Smooth muscle cell (in vitro differentiated cells): ENCODE data around the gene TMEM271. TPM values are rescaled to one million over a fixed set of nuclear protein-coding genes. Genes with fewer than 3 reads are reported as not detected.

Experiments
- DNase-seq: peaks from one replicate; lab custom pipeline; 2025; ENCODE audit not compliant: unreplicated experiment; lab: John Stamatoyannopoulos, UW
- H2AFZ ChIP-seq: fragments of 200-600 bp; sonication (generic); 2 replicates; pipeline ENCODE4 v1.6.0; 2016; ENCODE audit warnings: antibody characterized with exemption, low read depth, mild to moderate bottlenecking
- H3F3A ChIP-seq: fragments of 200-600 bp; sonication (generic); 2 replicates; pipeline ENCODE4 v1.6.0; 2017; ENCODE audit warnings: antibody characterized with exemption, low read depth
- H3K27ac ChIP-seq: fragments of 200-600 bp; sonication (generic); 2 replicates; pipeline ENCODE4 v1.5.1; 2016; ENCODE audit warnings: low read depth, mild to moderate bottlenecking
- H3K27me3 ChIP-seq: fragments of 200-600 bp; sonication (generic); 2 replicates; pipeline ENCODE4 v1.6.1; 2016; ENCODE audit warnings: low read depth, mild to moderate bottlenecking
- H3K36me3 ChIP-seq: fragments of 200-600 bp; sonication (generic); 2 replicates; pipeline ENCODE4 v1.5.1; 2016; ENCODE audit warnings: low read depth
- H3K4me1 ChIP-seq: fragments of 200-600 bp; sonication (generic); 2 replicates; pipeline ENCODE4 v1.5.1; 2016; ENCODE audit warnings: low read depth
- H3K4me2 ChIP-seq: fragments of 200-600 bp; sonication (generic); 2 replicates; pipeline ENCODE4 v1.6.0; 2016; ENCODE audit warnings: mild to moderate bottlenecking
- H3K4me3 ChIP-seq: fragments of 200-600 bp; sonication (generic); 2 replicates; pipeline ENCODE4 v1.5.1; 2016; ENCODE audit warnings: mild to moderate bottlenecking
- H3K79me2 ChIP-seq: fragments of 200-600 bp; sonication (generic); 2 replicates; pipeline ENCODE4 v1.6.0; 2016; ENCODE audit warnings: low read depth, mild to moderate bottlenecking
- H3K9ac ChIP-seq: fragments of 200-600 bp; sonication (generic); 2 replicates; pipeline ENCODE4 v1.6.0; 2016; ENCODE audit warnings: low read depth
- H3K9me3 ChIP-seq: fragments of 200-600 bp; sonication (generic); replicated peaks from 2 replicates; pipeline ENCODE4 v1.5.1; 2016; ENCODE audit warnings: low read depth
- H4K20me1 ChIP-seq: fragments of 200-600 bp; sonication (generic); 2 replicates; pipeline ENCODE4 v1.6.0; 2016; ENCODE audit warnings: low read depth
- CTCF ChIP-seq: fragments of 200-600 bp; sonication (generic); IDR thresholded peaks from 2 replicates; pipeline ENCODE4 v1.5.1; 2017; ENCODE audit warnings: borderline replicate concordance, mild to moderate bottlenecking, antibody characterized with exemption; ENCODE audit not compliant: insufficient read depth, poor library complexity, severe bottlenecking
- WGBS: methylation state at CpG from one replicate; pipeline ENCODE4 v1.1.7; 2016; ENCODE audit warnings: low lambda C conversion rate; 5-methylcytosine and 5-hydroxymethylcytosine counted together
- polyA plus RNA-seq: library from polyadenylated mRNA; unstranded; fragments of >200 nt; fragmentation: Nextera tagmentation; extraction: Ambion mirVana; gene quantifications from 2 replicates; pipeline ENCODE4 v1.2.1, GENCODE V29; 2016
- total RNA-seq: library from RNA; depleted of rRNA; stranded (reverse); fragments of >200 nt; gene quantifications from 2 replicates; pipeline ENCODE4 v1.2.3, GENCODE V29; 2014

Gene TMEM271
- total and polyA plus RNA-seq, 2 experiments from 2014 or later, result not detected

- H3K4me3 ChIP-seq, result no peak overlapping the region
- H3K4me2 ChIP-seq, result no peak overlapping the region
- no peaks in the 10 kb centered on the region for H3K9me3 ChIP-seq
- H3F3A ChIP-seq, result no peaks in the 10 kb centered on the region
- no peaks in the 10 kb centered on the region for H4K20me1 ChIP-seq
- no peaks in the 10 kb centered on the region for H3K27me3 ChIP-seq
- H3K79me2 ChIP-seq, result no peaks in the 10 kb centered on the region
- no peak overlapping the region for H2AFZ ChIP-seq
- no peaks in the 10 kb centered on the region for H3K36me3 ChIP-seq
- H3K9ac ChIP-seq, result no peak overlapping the region
- no peak for TF ChIP-seq CTCF
- 98% methylated on average over 21 of the region's 21 CpGs for WGBS
- H3K4me1 ChIP-seq, result no peaks in the 10 kb centered on the region
- no peak for DNase-seq
- no peak overlapping the region for H3K27ac ChIP-seq
Measured at GRCh38 chr4:537436-538264, 38.4 kb downstream of the TMEM271 start.

GRCh38 chr4:536351-536972, 39.6 kb downstream of the TMEM271 start:
- no peaks in the 10 kb centered on the region for H3F3A ChIP-seq
- no peak overlapping the region for H3K4me3 ChIP-seq
- WGBS, result 97% methylated on average over 36 of the region's 36 CpGs
- H3K9ac ChIP-seq, result no peak overlapping the region
- no peaks in the 10 kb centered on the region for H4K20me1 ChIP-seq
- H3K4me2 ChIP-seq, result no peak overlapping the region
- no peak for TF ChIP-seq CTCF
- DNase-seq, result no peak
- H3K79me2 ChIP-seq, result no peaks in the 10 kb centered on the region
- no peaks in the 10 kb centered on the region for H3K27me3 ChIP-seq
- H3K4me1 ChIP-seq, result no peaks in the 10 kb centered on the region
- no peaks in the 10 kb centered on the region for H3K9me3 ChIP-seq
- H2AFZ ChIP-seq, result no peak overlapping the region
- H3K36me3 ChIP-seq, result no peaks in the 10 kb centered on the region
- no peak overlapping the region for H3K27ac ChIP-seq

GRCh38 chr4:535924-536281, 40.2 kb downstream of the TMEM271 start:
- Histone ChIP-seq H3K4me2 (no peak overlapping the region), H2AFZ (no peak overlapping the region), H4K20me1 (no peaks in the 10 kb centered on the region), H3K9me3 (no peaks in the 10 kb centered on the region), H3K36me3 (no peaks in the 10 kb centered on the region), H3K79me2 (no peaks in the 10 kb centered on the region), H3F3A (no peaks in the 10 kb centered on the region), H3K9ac (no peak overlapping the region), H3K27me3 (no peaks in the 10 kb centered on the region), H3K4me3 (no peak overlapping the region), H3K27ac (no peak overlapping the region), H3K4me1 (no peaks in the 10 kb centered on the region)
- DNase-seq, result no peak
- 97% methylated on average over 23 of the region's 23 CpGs for WGBS
- no peak for TF ChIP-seq CTCF
